Osteoblast (primary cell): ENCODE data around the gene GLS2. TPM values are rescaled to one million over a fixed set of nuclear protein-coding genes. Genes with fewer than 3 reads are reported as not detected.
"Not testable (repeated sequence)": the region's sequence is repeated elsewhere in the genome, so short reads cannot be mapped to it uniquely, and the experiment has no call there.

Experiments used
- DNase-seq: peaks from one replicate; pipeline ENCODE4 v3.0.0; 2011; ENCODE audit warnings: low spot score, mixed read lengths; ENCODE audit not compliant: insufficient read length; ENCODE audit errors: missing footprints
- H2AFZ ChIP-seq: 2 replicates; pipeline ENCODE4 v1.6.0; 2011; ENCODE audit warnings: mild to moderate bottlenecking, low read length
- H3K27ac ChIP-seq: 2 replicates; pipeline ENCODE4 v1.5.1; 2011; ENCODE audit warnings: mild to moderate bottlenecking, low read depth, low read length, moderate library complexity
- H3K27me3 ChIP-seq: 2 replicates; pipeline ENCODE4 v1.6.0; 2012; ENCODE audit warnings: mild to moderate bottlenecking, control low read depth, inconsistent platforms, low read length, moderate library complexity; ENCODE audit not compliant: insufficient read depth
- H3K36me3 ChIP-seq: 2 replicates; pipeline ENCODE4 v1.5.1; 2011; ENCODE audit warnings: mild to moderate bottlenecking, low read length, control low read depth, moderate library complexity; ENCODE audit not compliant: insufficient read depth
- H3K4me1 ChIP-seq: 2 replicates; pipeline ENCODE4 v1.5.1; 2011; ENCODE audit warnings: mild to moderate bottlenecking, low read length, control low read depth, moderate library complexity; ENCODE audit not compliant: insufficient read depth
- H3K4me2 ChIP-seq: 2 replicates; pipeline ENCODE4 v1.6.0; 2011; ENCODE audit warnings: mild to moderate bottlenecking, low read length; ENCODE audit not compliant: insufficient read depth
- H3K4me3 ChIP-seq: fragments of 200-600 bp; sonication (generic); 3 replicates; pipeline ENCODE4 v1.5.1; 2012; ENCODE audit warnings: mild to moderate bottlenecking, low read length, inconsistent platforms; ENCODE audit not compliant: insufficient read depth
- H3K79me2 ChIP-seq: 2 replicates; pipeline ENCODE4 v1.6.0; 2012; ENCODE audit warnings: mild to moderate bottlenecking, low read length, control low read depth, inconsistent platforms; ENCODE audit not compliant: insufficient read depth
- H3K9me3 ChIP-seq: 2 replicates; pipeline ENCODE4 v1.5.1; 2011; ENCODE audit warnings: low read depth, low read length, control low read depth
- H4K20me1 ChIP-seq: 2 replicates; pipeline ENCODE4 v1.6.0; 2012; ENCODE audit warnings: mild to moderate bottlenecking, low read length, control low read depth; ENCODE audit not compliant: insufficient read depth
- total RNA-seq: library from RNA; depleted of rRNA; stranded (reverse); fragments of >200 nt; gene quantifications from 2 replicates; pipeline ENCODE4 v1.2.3, GENCODE V29; 2012
- TF ChIP-seq, protein P1 (sequence below): IDR thresholded peaks from 2 replicates; pipeline ENCODE4 v1.5.1; 2011; ENCODE audit warnings: mild to moderate bottlenecking, low read depth, low read length, moderate library complexity; ENCODE audit errors: extremely low read depth

GLS2 gene
- total RNA-seq, 1 donor = 0.36 TPM

DNA sequence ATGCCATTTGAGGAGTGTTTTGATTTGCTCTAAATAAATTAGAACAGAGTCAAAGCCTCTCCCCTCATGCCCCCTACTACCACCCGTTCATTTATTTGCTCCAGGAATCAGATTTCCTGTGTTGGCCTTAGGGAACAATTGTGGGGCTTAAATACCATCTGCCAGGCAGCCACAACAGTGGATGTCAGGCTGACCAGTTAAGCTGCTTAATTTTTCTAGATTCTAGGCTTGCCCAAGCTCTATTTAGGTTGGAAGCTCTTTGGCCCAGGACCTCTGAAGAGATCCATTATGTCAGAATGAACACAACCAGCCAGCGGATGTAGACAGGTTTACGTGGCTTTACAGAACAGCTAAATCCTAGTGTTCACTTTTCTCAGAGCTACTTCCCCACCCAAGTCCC is 37.7 kb downstream of the GLS2 start:
- Histone ChIP-seq H3K36me3 (no peaks in the 10 kb centered on the region), H4K20me1 (no peaks in the 10 kb centered on the region), H3K9me3 (no peaks in the 10 kb centered on the region), H3K79me2 (peaks cover 2% of the 10 kb centered on the region), H3K27me3 (peaks cover 10% of the 10 kb centered on the region), H2AFZ (peak overlapping the region; percentile 13), H3K4me3 (no peak overlapping the region), H3K4me2 (no peak overlapping the region), H3K4me1 (peaks cover 6% of the 10 kb centered on the region), H3K27ac (no peak overlapping the region)
- TF ChIP-seq, protein P1, sequence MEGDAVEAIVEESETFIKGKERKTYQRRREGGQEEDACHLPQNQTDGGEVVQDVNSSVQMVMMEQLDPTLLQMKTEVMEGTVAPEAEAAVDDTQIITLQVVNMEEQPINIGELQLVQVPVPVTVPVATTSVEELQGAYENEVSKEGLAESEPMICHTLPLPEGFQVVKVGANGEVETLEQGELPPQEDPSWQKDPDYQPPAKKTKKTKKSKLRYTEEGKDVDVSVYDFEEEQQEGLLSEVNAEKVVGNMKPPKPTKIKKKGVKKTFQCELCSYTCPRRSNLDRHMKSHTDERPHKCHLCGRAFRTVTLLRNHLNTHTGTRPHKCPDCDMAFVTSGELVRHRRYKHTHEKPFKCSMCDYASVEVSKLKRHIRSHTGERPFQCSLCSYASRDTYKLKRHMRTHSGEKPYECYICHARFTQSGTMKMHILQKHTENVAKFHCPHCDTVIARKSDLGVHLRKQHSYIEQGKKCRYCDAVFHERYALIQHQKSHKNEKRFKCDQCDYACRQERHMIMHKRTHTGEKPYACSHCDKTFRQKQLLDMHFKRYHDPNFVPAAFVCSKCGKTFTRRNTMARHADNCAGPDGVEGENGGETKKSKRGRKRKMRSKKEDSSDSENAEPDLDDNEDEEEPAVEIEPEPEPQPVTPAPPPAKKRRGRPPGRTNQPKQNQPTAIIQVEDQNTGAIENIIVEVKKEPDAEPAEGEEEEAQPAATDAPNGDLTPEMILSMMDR = no peak
- DNase-seq = no peak

- Histone ChIP-seq H3K27me3 (peaks cover 5% of the 10 kb centered on the region), H4K20me1 (no peaks in the 10 kb centered on the region), H3K36me3 (no peaks in the 10 kb centered on the region), H3K4me3 (peak overlapping the region; percentile 85), H3K4me1 (peaks cover 6% of the 10 kb centered on the region), H3K4me2 (peak overlapping the region; percentile 87), H2AFZ (peak overlapping the region; percentile 98), H3K27ac (peak overlapping the region; percentile 72), H3K79me2 (peaks cover 2% of the 10 kb centered on the region), H3K9me3 (no peaks in the 10 kb centered on the region)
- no peak for DNase-seq
- TF ChIP-seq, protein P1 = no peak
These were observed 38.4 kb downstream of the GLS2 start for GRCh38 chr12:56449622-56449984.

DNA sequence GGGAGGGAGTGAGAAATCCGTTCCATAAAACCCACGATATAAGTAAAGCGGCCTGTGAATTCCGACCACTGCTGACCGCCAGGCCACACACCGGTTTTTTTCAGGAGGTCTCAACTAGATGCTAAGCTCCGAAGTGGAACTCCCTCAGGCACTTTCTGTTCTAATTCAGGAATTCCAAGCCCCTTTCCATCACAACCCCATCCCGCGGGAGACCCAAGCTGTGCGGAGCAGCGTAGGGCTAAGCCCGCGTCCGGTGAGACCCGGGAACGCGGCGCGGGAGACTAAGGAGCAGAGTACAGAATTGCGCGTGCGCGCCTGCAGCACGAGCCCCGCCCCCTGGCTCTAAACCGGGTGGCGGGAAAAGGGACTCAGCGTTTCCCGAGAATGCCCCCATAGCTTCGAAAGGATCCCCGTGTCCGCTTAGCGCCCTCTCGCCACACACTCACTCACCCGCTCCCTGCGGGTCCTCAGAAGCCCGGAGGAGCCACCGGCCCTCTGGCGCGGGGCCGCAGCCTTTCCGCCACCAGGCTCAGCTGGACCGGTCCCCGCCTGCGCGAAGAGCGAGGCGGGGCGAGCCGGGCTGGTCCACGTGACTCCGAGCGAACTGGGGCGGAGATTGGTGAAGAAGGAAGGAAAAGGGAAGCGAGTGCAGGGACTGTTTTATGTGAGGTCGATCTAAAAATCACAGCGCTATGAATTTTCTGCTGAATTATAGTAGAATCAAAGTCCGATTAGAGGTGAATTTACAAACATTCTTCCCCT is 38.9 kb downstream of the GLS2 start, which contains the start of gene TIMELESS:
Gene TIMELESS, minus strand, starts transcription at position 567 of the 762 bp plus-strand sequence. CDS start 15,256 bp downstream, outside the sequence.
- Histone ChIP-seq H3K9me3 (no peaks in the 10 kb centered on the region), H4K20me1 (no peaks in the 10 kb centered on the region), H3K4me3 (peak within 1 kb of the TSS; percentile 85), H3K36me3 (no peaks in the 10 kb centered on the region), H2AFZ (peak within 1 kb of the TSS; percentile 98), H3K27me3 (peaks cover 2% of the 10 kb centered on the region), H3K27ac (peak within 1 kb of the TSS; percentile 72), H3K4me1 (peaks cover 6% of the 10 kb centered on the region), H3K79me2 (peaks cover 4% of the 10 kb centered on the region), H3K4me2 (peak within 1 kb of the TSS; percentile 87)
- TF ChIP-seq, protein P1 = no peak
- DNase-seq = peak; percentile 98

DNA sequence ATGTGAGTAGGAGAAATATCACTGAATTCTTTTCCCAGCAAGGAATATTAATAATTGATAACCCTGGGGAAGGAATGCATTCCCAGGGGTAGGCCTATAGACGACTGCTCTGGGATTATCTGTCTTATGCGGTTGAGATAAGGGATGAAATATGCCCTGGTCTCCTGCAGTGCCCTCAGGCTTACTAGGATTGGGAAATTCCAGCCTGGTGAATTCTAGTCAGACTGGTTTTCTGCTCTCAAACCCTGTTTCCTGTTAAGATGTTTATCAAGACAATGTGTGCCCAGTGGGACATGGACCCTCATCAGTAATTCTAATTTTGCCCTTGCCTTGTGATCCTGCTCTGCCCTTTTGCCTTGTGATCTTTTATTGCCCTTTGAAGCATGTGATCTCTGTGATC is 44.8 kb downstream of the GLS2 start:
- H3K36me3 ChIP-seq, H2AFZ ChIP-seq, H4K20me1 ChIP-seq, H3K27me3 ChIP-seq, H3K9me3 ChIP-seq, H3K27ac ChIP-seq, DNase-seq, H3K4me3 ChIP-seq, H3K4me1 ChIP-seq, H3K4me2 ChIP-seq: not testable (repeated sequence)
- H3K79me2 ChIP-seq = peaks cover 34% of the 10 kb centered on the region
